ENCODE measurements around the gene XAB2. TPM values are rescaled to one million over a fixed set of nuclear protein-coding genes. Genes with fewer than 3 reads are reported as not detected.

The XAB2 gene
- total RNA-seq, 3 donors from 2014 or later, result 41.3 to 49.0 (median 41.9) TPM

DNA sequence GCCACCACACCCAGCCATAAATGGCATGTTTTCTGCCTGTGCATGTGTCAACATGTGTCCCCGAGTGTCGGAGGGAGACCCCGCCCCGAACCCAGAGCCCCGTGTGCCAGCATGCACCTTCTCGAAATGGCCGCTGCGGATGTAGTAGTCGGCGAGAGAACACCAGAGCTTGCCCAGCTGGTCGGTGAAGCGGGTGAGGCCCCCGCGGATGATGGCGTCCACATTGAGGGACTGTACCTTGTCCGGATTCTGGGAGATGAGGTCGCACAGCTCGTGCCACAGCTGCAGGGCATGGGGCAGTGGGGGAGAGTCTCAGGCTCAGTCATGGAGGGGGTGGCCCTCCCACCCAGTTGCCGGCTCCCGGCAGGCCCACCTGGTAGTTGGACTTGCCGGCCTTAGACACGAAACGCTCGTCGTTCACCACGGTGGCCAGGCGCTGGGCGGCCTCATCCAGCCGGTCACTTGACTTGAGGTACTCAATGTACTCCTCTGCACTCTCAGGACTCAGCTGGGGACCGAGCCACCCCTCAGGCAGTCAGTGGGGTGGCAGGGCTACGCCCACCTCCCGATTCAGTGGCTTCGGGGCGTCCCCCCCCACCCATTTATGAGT is 3.5 kb downstream of the XAB2 start:
- no peak for TF ChIP-seq POLR2A (IDR thresholded peaks at IDR 0.05)
- no peak for TF ChIP-seq POLR2AphosphoS5 (IDR thresholded peaks at IDR 0.05)
- TF ChIP-seq, protein P1, sequence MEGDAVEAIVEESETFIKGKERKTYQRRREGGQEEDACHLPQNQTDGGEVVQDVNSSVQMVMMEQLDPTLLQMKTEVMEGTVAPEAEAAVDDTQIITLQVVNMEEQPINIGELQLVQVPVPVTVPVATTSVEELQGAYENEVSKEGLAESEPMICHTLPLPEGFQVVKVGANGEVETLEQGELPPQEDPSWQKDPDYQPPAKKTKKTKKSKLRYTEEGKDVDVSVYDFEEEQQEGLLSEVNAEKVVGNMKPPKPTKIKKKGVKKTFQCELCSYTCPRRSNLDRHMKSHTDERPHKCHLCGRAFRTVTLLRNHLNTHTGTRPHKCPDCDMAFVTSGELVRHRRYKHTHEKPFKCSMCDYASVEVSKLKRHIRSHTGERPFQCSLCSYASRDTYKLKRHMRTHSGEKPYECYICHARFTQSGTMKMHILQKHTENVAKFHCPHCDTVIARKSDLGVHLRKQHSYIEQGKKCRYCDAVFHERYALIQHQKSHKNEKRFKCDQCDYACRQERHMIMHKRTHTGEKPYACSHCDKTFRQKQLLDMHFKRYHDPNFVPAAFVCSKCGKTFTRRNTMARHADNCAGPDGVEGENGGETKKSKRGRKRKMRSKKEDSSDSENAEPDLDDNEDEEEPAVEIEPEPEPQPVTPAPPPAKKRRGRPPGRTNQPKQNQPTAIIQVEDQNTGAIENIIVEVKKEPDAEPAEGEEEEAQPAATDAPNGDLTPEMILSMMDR (IDR thresholded peaks at IDR 0.05), result no peak
- intact Hi-C loops (cut with DNase I; ENCODE audit: low total_unique reads), result no loop called here
- Histone ChIP-seq H3K4me3 (no peak overlapping the region), H3K27ac (no peak overlapping the region), H3K4me1 (peaks cover 5 to 19% of the 10 kb centered on the region in 2 donors), H3K36me3 (peaks cover 8% of the 10 kb centered on the region), H3K27me3 (no peaks in the 10 kb centered on the region), H3K9me3 (no peaks in the 10 kb centered on the region)
- DNase-seq (ENCODE audit: low spot score in 2 of 2), result no peak

- Histone ChIP-seq H3K4me3 (no peak overlapping the region), H3K36me3 (peaks cover 8% of the 10 kb centered on the region), H3K4me1 (peaks cover 0 to 19% of the 10 kb centered on the region in 2 donors), H3K9me3 (no peaks in the 10 kb centered on the region), H3K27ac (no peak overlapping the region), H3K27me3 (no peaks in the 10 kb centered on the region)
- intact Hi-C loops (cut with DNase I; ENCODE audit: low total_unique reads), result no loop called here
- no peak for DNase-seq (ENCODE audit: low spot score in 2 of 2)
- no peak for TF ChIP-seq POLR2AphosphoS5 (IDR thresholded peaks at IDR 0.05)
- no peak for TF ChIP-seq POLR2A (IDR thresholded peaks at IDR 0.05)
- TF ChIP-seq, protein P1 (IDR thresholded peaks at IDR 0.05), result no peak
Observed at GRCh38 chr19:7624810-7625209, 4.5 kb downstream of the XAB2 start.

DNA sequence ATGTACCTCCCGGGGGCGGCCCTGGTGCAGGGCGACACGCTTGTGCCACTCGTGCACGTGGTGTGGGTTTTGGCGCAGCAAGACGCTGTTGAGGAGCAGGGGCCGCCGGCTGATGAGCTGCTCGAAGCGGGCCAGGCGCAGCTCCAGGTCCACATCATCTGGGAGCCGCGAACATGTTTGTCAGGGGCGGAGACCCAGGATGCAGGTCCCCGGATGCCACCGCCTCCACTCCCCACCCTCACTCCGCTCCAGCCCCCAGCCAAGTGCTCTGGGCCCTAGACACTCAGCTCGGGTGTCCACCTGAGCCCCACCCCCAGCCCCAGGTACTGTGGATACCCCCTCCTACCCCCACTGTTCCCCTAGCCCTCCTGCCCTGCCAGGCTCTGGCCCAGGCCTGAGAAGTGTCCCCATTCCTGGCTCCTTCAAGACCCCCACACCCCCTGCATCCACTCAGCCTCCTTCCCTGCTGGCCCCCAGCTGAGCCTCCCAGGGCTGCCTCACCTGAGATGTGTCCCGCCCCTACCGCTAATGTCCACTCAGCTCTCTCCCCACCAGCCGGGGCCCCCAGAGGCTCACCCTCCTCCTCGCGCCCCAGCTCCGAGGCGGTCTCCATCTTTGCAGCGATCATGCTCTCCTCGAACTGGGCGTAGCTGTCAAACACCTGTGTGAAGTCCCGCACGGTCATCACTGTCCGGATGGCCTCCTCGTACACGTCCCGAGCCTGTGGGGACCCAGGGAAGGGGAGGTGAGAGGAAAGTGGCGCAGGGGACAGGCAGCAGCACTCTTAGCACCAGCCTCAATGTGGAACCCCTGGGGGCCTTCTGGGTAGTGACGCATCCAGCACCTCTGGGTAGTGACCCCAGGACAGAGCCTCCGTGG is 5.4 kb downstream of the XAB2 start:
- no peak overlapping the region for H3K4me3 ChIP-seq
- no peaks in the 10 kb centered on the region for H3K27me3 ChIP-seq
- no peak for DNase-seq (ENCODE audit: low spot score in 2 of 2)
- intact Hi-C loops (cut with DNase I; ENCODE audit: low total_unique reads), result no loop called here
- H3K4me1 ChIP-seq, result peaks cover 0 to 22% of the 10 kb centered on the region in 2 donors
- H3K36me3 ChIP-seq, result peaks cover 8% of the 10 kb centered on the region
- H3K9me3 ChIP-seq, result no peaks in the 10 kb centered on the region
- no peak overlapping the region for H3K27ac ChIP-seq
- TF ChIP-seq POLR2A (IDR thresholded peaks at IDR 0.05), result no peak
- TF ChIP-seq, protein P1 (IDR thresholded peaks at IDR 0.05), result no peak
- no peak for TF ChIP-seq POLR2AphosphoS5 (IDR thresholded peaks at IDR 0.05)

DNA sequence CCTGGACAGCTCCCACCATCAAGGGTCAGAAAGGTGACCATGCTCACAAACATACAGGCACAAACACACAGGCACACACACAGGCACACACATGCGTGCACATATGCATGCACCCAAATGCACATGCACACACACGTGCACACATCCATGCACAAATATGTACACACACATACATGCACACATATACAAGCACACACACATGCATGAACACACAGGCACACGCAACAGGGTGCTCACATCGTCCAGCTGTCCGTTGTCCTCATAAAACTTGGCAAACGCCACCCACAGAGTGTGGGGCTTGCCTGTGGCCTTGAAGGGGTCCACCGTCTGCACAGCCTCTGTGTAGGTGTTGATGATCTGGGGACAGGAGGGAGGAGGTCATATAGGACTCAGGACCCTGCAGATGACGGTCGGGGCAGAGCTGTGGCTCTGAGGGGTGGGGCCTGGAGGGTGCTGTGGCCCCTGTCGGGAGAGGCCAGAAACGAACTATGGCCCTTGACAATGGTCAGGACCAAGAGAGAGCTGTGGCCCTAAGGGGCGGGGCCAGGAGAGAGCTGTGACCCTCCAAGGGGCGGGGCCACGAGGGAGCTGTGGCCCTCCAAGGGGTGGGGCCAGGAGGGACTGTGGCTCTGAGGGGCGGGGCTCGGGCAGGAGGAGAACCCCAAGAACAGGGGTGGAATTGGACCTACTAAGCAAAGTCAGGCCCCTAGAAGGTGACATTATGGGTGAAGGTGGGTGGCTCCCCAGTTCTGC is 6.2 kb downstream of the XAB2 start:
- Histone ChIP-seq H3K4me3 (no peak overlapping the region), H3K27ac (no peak overlapping the region), H3K27me3 (no peaks in the 10 kb centered on the region), H3K9me3 (no peaks in the 10 kb centered on the region), H3K4me1 (peaks cover 0 to 18% of the 10 kb centered on the region in 2 donors), H3K36me3 (peaks cover 8% of the 10 kb centered on the region)
- intact Hi-C loops (cut with DNase I; ENCODE audit: low total_unique reads), result loop anchor here (1.0 kb wide), 1 partner anchor 33 kb away; no protein-coding TSS in a partner anchor
- no peak for TF ChIP-seq POLR2A (IDR thresholded peaks at IDR 0.05)
- TF ChIP-seq, protein P1 (IDR thresholded peaks at IDR 0.05), result no peak
- TF ChIP-seq POLR2AphosphoS5 (IDR thresholded peaks at IDR 0.05), result no peak
- DNase-seq (ENCODE audit: low spot score in 2 of 2), result no peak
